Neural cell (in vitro differentiated cells): ENCODE measurements around the gene ZNF775. TPM values are rescaled to one million over a fixed set of nuclear protein-coding genes. Genes with fewer than 3 reads are reported as not detected.

Experiments
- H2AFZ ChIP-seq: fragments of 200-600, 300-800 bp; sonication (generic), shearing (Covaris generic); 2 replicates; pipeline ENCODE4 v1.6.0; 2014; ENCODE audit warnings: low read depth, mild to moderate bottlenecking, antibody characterized with exemption, low read length, moderate library complexity
- H3F3A ChIP-seq: fragments of 200-600 bp; shearing (Covaris generic); 2 replicates; pipeline ENCODE4 v1.6.1; 2016; ENCODE audit warnings: mild to moderate bottlenecking, moderate library complexity, mixed read lengths, antibody characterized with exemption, low read length; ENCODE audit not compliant: insufficient read depth, poor library complexity, severe bottlenecking
- H3K27ac ChIP-seq: fragments of 200-600, 300-800 bp; sonication (generic), shearing (Covaris generic); 2 replicates; pipeline ENCODE4 v1.5.1; 2014; ENCODE audit warnings: mild to moderate bottlenecking, low read length, moderate library complexity
- H3K27me3 ChIP-seq: fragments of 300-800, 200-600 bp; sonication (generic), shearing (Covaris generic); 2 replicates; pipeline ENCODE4 v1.6.0; 2014; ENCODE audit warnings: mild to moderate bottlenecking, low read depth, low read length, moderate library complexity; ENCODE audit not compliant: insufficient read depth
- H3K36me3 ChIP-seq: fragments of 300-800, 200-600 bp; sonication (generic), shearing (Covaris generic); 2 replicates; pipeline ENCODE4 v1.5.1; 2014; ENCODE audit warnings: mild to moderate bottlenecking, antibody characterized with exemption, low read length, moderate library complexity; ENCODE audit not compliant: insufficient read depth
- H3K4me2 ChIP-seq: fragments of 300-800, 200-600 bp; sonication (generic), shearing (Covaris generic); 2 replicates; pipeline ENCODE4 v1.6.0; 2014; ENCODE audit warnings: mild to moderate bottlenecking, low read length
- H3K4me3 ChIP-seq: fragments of 300-800, 200-600 bp; sonication (generic), shearing (Covaris generic); 2 replicates; pipeline ENCODE4 v1.5.1; 2014; ENCODE audit warnings: mild to moderate bottlenecking, low read length, moderate library complexity
- H3K79me2 ChIP-seq: fragments of 200-600 bp; shearing (Covaris generic); replicated peaks from 2 replicates; pipeline ENCODE4 v1.6.0; 2014; ENCODE audit warnings: mild to moderate bottlenecking, low read length, moderate library complexity; ENCODE audit not compliant: insufficient read depth
- H3K9ac ChIP-seq: fragments of 300-800, 200-600 bp; sonication (generic), shearing (Covaris generic); 2 replicates; pipeline ENCODE4 v1.6.1; 2016; ENCODE audit warnings: mild to moderate bottlenecking, low read length, mixed read lengths
- H3K9me2 ChIP-seq: fragments of 200-600 bp; shearing (Covaris generic); 2 replicates; pipeline ENCODE4 v1.6.1; 2016; ENCODE audit warnings: mild to moderate bottlenecking, low read length, mixed read lengths; ENCODE audit not compliant: insufficient read depth
- H3K9me3 ChIP-seq: fragments of 200-600, 300-800 bp; sonication (generic), shearing (Covaris generic); 2 replicates; pipeline ENCODE4 v1.6.1; 2016; ENCODE audit warnings: mild to moderate bottlenecking, mixed run types, low read length, moderate library complexity, mixed read lengths
- H4K20me1 ChIP-seq: fragments of 200-600 bp; shearing (Covaris generic); 2 replicates; pipeline ENCODE4 v1.6.1; 2016; ENCODE audit warnings: mild to moderate bottlenecking, mixed run types; ENCODE audit not compliant: insufficient read depth
- EP300 ChIP-seq: fragments of 450-650 bp; conservative IDR thresholded peaks from 2 replicates; pipeline ENCODE4 v1.6.1; 2014; ENCODE audit warnings: antibody characterized with exemption, mild to moderate bottlenecking, moderate library complexity; ENCODE audit not compliant: poor library complexity, severe bottlenecking
- EZH2 ChIP-seq: fragments of 200-600, 300-800 bp; shearing (Covaris generic), sonication (generic); IDR thresholded peaks from 2 replicates; pipeline ENCODE4 v1.6.1; 2014; ENCODE audit warnings: antibody characterized with exemption, low read length, borderline replicate concordance, mild to moderate bottlenecking; ENCODE audit not compliant: insufficient read depth, poor library complexity, severe bottlenecking
- MXI1 ChIP-seq: fragments of 450-650 bp; conservative IDR thresholded peaks from 2 replicates; pipeline ENCODE4 v1.6.1; 2014; ENCODE audit warnings: antibody characterized with exemption, mild to moderate bottlenecking; ENCODE audit not compliant: poor library complexity, severe bottlenecking
- POLR2AphosphoS5 ChIP-seq: IDR thresholded peaks from 2 replicates; pipeline ENCODE4 v1.6.1; 2012
- RAD21 ChIP-seq: fragments of 450-650 bp; conservative IDR thresholded peaks from 2 replicates; pipeline ENCODE4 v1.6.1; 2014; ENCODE audit warnings: antibody characterized with exemption, mild to moderate bottlenecking, moderate library complexity
- SMC3 ChIP-seq: fragments of 450-650 bp; conservative IDR thresholded peaks from 2 replicates; pipeline ENCODE4 v1.6.1; 2014; ENCODE audit warnings: antibody characterized with exemption, mild to moderate bottlenecking, moderate library complexity; ENCODE audit not compliant: poor library complexity
- TAF1 ChIP-seq: IDR thresholded peaks from 2 replicates; pipeline ENCODE4 v1.6.1; 2012; ENCODE audit warnings: low read depth
- polyA plus RNA-seq: library from polyadenylated mRNA; depleted of rRNA; stranded (reverse); fragments of >200 nt; gene quantifications from 2 replicates; pipeline ENCODE4 v1.2.3, GENCODE V29; 2014
- TF ChIP-seq, protein P1 (sequence below): fragments of 450-650 bp; IDR thresholded peaks from 2 replicates; pipeline ENCODE4 v1.5.1; 2014; ENCODE audit warnings: antibody characterized with exemption, mild to moderate bottlenecking, moderate library complexity; ENCODE audit not compliant: poor library complexity, severe bottlenecking
- TF ChIP-seq, protein P2 (sequence below): IDR thresholded peaks from 2 replicates; pipeline ENCODE4 v1.6.1; 2012; ENCODE audit warnings: borderline replicate concordance

ZNF775 gene
- polyA plus RNA-seq, 1 donor from 2014 or later: 16.8 TPM

DNA sequence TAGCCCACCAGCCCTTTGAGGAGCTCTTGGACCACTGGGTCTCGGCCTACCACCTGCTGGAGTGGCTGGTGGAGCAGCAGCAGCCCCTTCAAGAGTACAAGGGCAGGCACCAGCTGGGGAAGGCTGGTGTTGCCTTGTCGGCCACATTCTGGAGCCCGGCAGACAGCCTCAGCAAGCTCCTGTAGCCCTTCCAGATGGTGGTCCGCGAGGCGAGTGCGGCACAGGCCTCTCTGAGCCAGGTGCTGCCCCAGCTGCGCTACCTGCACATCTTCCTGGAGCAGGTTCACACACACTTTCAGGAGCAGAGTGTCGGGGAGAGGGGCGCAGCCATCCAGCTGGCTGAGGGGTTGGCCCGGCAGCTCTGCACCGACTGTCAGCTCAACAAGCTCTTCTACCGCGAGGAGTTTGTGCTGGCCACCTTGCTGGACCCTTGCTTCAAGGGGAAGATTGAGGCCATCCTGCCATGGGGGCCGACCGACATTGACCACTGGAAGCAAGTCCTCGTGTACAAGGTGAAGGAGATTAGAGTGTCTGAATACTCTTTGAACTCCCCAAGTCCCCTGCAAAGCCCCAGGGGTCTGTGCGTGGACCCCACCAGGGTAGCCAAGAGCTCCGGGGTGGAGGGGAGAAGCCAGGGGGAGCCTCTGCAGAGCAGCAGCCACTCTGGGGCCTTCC is 48.8 kb upstream of the ZNF775 start:
- no peaks in the 10 kb centered on the region for H3K9me2 ChIP-seq
- no peaks in the 10 kb centered on the region for H4K20me1 ChIP-seq
- H3K4me2 ChIP-seq: no peak overlapping the region
- H3K4me3 ChIP-seq: no peak overlapping the region
- no peaks in the 10 kb centered on the region for H3K27me3 ChIP-seq
- no peaks in the 10 kb centered on the region for H3K36me3 ChIP-seq
- H3K79me2 ChIP-seq: no peaks in the 10 kb centered on the region
- H3K27ac ChIP-seq: no peak overlapping the region
- H3K9me3 ChIP-seq: no peaks in the 10 kb centered on the region
- H2AFZ ChIP-seq: no peak overlapping the region
- TF ChIP-seq, protein P1, sequence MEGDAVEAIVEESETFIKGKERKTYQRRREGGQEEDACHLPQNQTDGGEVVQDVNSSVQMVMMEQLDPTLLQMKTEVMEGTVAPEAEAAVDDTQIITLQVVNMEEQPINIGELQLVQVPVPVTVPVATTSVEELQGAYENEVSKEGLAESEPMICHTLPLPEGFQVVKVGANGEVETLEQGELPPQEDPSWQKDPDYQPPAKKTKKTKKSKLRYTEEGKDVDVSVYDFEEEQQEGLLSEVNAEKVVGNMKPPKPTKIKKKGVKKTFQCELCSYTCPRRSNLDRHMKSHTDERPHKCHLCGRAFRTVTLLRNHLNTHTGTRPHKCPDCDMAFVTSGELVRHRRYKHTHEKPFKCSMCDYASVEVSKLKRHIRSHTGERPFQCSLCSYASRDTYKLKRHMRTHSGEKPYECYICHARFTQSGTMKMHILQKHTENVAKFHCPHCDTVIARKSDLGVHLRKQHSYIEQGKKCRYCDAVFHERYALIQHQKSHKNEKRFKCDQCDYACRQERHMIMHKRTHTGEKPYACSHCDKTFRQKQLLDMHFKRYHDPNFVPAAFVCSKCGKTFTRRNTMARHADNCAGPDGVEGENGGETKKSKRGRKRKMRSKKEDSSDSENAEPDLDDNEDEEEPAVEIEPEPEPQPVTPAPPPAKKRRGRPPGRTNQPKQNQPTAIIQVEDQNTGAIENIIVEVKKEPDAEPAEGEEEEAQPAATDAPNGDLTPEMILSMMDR: no peak
- TF ChIP-seq RAD21: no peak
- TF ChIP-seq EP300: no peak
- TF ChIP-seq MXI1: no peak
- no peak for TF ChIP-seq SMC3
- TF ChIP-seq, protein P2, sequence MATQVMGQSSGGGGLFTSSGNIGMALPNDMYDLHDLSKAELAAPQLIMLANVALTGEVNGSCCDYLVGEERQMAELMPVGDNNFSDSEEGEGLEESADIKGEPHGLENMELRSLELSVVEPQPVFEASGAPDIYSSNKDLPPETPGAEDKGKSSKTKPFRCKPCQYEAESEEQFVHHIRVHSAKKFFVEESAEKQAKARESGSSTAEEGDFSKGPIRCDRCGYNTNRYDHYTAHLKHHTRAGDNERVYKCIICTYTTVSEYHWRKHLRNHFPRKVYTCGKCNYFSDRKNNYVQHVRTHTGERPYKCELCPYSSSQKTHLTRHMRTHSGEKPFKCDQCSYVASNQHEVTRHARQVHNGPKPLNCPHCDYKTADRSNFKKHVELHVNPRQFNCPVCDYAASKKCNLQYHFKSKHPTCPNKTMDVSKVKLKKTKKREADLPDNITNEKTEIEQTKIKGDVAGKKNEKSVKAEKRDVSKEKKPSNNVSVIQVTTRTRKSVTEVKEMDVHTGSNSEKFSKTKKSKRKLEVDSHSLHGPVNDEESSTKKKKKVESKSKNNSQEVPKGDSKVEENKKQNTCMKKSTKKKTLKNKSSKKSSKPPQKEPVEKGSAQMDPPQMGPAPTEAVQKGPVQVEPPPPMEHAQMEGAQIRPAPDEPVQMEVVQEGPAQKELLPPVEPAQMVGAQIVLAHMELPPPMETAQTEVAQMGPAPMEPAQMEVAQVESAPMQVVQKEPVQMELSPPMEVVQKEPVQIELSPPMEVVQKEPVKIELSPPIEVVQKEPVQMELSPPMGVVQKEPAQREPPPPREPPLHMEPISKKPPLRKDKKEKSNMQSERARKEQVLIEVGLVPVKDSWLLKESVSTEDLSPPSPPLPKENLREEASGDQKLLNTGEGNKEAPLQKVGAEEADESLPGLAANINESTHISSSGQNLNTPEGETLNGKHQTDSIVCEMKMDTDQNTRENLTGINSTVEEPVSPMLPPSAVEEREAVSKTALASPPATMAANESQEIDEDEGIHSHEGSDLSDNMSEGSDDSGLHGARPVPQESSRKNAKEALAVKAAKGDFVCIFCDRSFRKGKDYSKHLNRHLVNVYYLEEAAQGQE: no peak
- TF ChIP-seq POLR2AphosphoS5: no peak
- TF ChIP-seq EZH2: no peak
- TF ChIP-seq TAF1: no peak
- no peak overlapping the region for H3K9ac ChIP-seq
- no peaks in the 10 kb centered on the region for H3F3A ChIP-seq

DNA sequence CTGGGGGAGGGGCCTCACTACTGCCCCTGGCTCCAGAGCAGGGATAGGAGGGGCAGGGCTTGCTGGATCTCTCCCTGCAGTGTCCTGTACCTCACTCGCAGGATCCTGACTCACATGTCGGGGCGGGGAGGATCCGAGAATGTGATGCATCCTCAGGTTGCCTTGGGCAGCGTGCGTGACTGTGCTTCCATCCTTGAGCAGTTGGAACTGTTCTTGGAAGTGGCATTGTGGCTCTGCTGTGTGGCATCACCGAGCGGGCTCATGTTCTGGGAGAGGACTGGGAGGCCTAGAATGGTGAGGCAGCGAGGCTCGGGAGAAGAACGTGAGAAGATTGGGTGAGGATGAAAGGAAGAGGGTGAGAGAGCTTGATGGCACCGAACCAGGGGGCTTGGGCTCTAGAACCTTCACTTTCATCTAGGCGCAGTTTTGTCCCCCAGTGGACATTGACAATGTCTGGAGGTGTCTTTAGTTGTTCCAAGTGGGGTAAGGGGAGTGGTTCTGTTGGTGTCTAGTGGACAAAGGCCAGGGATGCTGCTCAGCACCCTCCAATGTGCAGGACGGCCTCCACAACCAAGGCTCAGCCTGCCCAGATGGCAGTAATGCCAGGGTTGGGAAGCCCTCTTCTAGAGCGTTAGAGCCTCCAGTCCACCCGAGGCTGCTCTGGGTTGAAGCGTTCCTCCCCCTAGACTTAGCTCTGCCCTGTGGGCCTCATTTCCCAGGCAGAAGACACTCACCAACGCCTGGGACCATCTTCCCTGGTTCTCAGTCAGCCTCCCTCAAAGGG is 46.1 kb upstream of the ZNF775 start:
- no peaks in the 10 kb centered on the region for H3K27me3 ChIP-seq
- H3F3A ChIP-seq: no peaks in the 10 kb centered on the region
- TF ChIP-seq, protein P1: no peak
- TF ChIP-seq POLR2AphosphoS5 (no peak), EP300 (no peak), EZH2 (no peak), MXI1 (no peak), TAF1 (no peak), SMC3 (no peak), RAD21 (no peak)
- TF ChIP-seq, protein P2: no peak
- H4K20me1 ChIP-seq: no peaks in the 10 kb centered on the region
- H3K9me3 ChIP-seq: no peaks in the 10 kb centered on the region
- H3K9me2 ChIP-seq: no peaks in the 10 kb centered on the region
- H3K79me2 ChIP-seq: no peaks in the 10 kb centered on the region
- H2AFZ ChIP-seq: no peak overlapping the region
- no peak overlapping the region for H3K4me2 ChIP-seq
- no peak overlapping the region for H3K27ac ChIP-seq
- H3K9ac ChIP-seq: no peak overlapping the region
- H3K4me3 ChIP-seq: no peak overlapping the region
- H3K36me3 ChIP-seq: no peaks in the 10 kb centered on the region
